Neural cell (in vitro differentiated cells): ENCODE measurements around the gene SFMBT2. TPM values are rescaled to one million over a fixed set of nuclear protein-coding genes. Genes with fewer than 3 reads are reported as not detected.

Experiments
- H2AFZ ChIP-seq: fragments of 200-600, 300-800 bp; sonication (generic), shearing (Covaris generic); 2 replicates; pipeline ENCODE4 v1.6.0; 2014; ENCODE audit warnings: low read depth, mild to moderate bottlenecking, antibody characterized with exemption, low read length, moderate library complexity
- H3F3A ChIP-seq: fragments of 200-600 bp; shearing (Covaris generic); 2 replicates; pipeline ENCODE4 v1.6.1; 2016; ENCODE audit warnings: mild to moderate bottlenecking, moderate library complexity, mixed read lengths, antibody characterized with exemption, low read length; ENCODE audit not compliant: insufficient read depth, poor library complexity, severe bottlenecking
- H3K27ac ChIP-seq: fragments of 200-600, 300-800 bp; sonication (generic), shearing (Covaris generic); 2 replicates; pipeline ENCODE4 v1.5.1; 2014; ENCODE audit warnings: mild to moderate bottlenecking, low read length, moderate library complexity
- H3K27me3 ChIP-seq: fragments of 300-800, 200-600 bp; sonication (generic), shearing (Covaris generic); 2 replicates; pipeline ENCODE4 v1.6.0; 2014; ENCODE audit warnings: mild to moderate bottlenecking, low read depth, low read length, moderate library complexity; ENCODE audit not compliant: insufficient read depth
- H3K36me3 ChIP-seq: fragments of 300-800, 200-600 bp; sonication (generic), shearing (Covaris generic); 2 replicates; pipeline ENCODE4 v1.5.1; 2014; ENCODE audit warnings: mild to moderate bottlenecking, antibody characterized with exemption, low read length, moderate library complexity; ENCODE audit not compliant: insufficient read depth
- H3K4me2 ChIP-seq: fragments of 300-800, 200-600 bp; sonication (generic), shearing (Covaris generic); 2 replicates; pipeline ENCODE4 v1.6.0; 2014; ENCODE audit warnings: mild to moderate bottlenecking, low read length
- H3K4me3 ChIP-seq: fragments of 300-800, 200-600 bp; sonication (generic), shearing (Covaris generic); 2 replicates; pipeline ENCODE4 v1.5.1; 2014; ENCODE audit warnings: mild to moderate bottlenecking, low read length, moderate library complexity
- H3K79me2 ChIP-seq: fragments of 200-600 bp; shearing (Covaris generic); replicated peaks from 2 replicates; pipeline ENCODE4 v1.6.0; 2014; ENCODE audit warnings: mild to moderate bottlenecking, low read length, moderate library complexity; ENCODE audit not compliant: insufficient read depth
- H3K9ac ChIP-seq: fragments of 300-800, 200-600 bp; sonication (generic), shearing (Covaris generic); 2 replicates; pipeline ENCODE4 v1.6.1; 2016; ENCODE audit warnings: mild to moderate bottlenecking, low read length, mixed read lengths
- H3K9me2 ChIP-seq: fragments of 200-600 bp; shearing (Covaris generic); 2 replicates; pipeline ENCODE4 v1.6.1; 2016; ENCODE audit warnings: mild to moderate bottlenecking, low read length, mixed read lengths; ENCODE audit not compliant: insufficient read depth
- H3K9me3 ChIP-seq: fragments of 200-600, 300-800 bp; sonication (generic), shearing (Covaris generic); 2 replicates; pipeline ENCODE4 v1.6.1; 2016; ENCODE audit warnings: mild to moderate bottlenecking, mixed run types, low read length, moderate library complexity, mixed read lengths
- H4K20me1 ChIP-seq: fragments of 200-600 bp; shearing (Covaris generic); 2 replicates; pipeline ENCODE4 v1.6.1; 2016; ENCODE audit warnings: mild to moderate bottlenecking, mixed run types; ENCODE audit not compliant: insufficient read depth
- CTCF ChIP-seq: fragments of 450-650 bp; IDR thresholded peaks from 2 replicates; pipeline ENCODE4 v1.5.1; 2014; ENCODE audit warnings: antibody characterized with exemption, mild to moderate bottlenecking, moderate library complexity; ENCODE audit not compliant: poor library complexity, severe bottlenecking
- EP300 ChIP-seq: fragments of 450-650 bp; conservative IDR thresholded peaks from 2 replicates; pipeline ENCODE4 v1.6.1; 2014; ENCODE audit warnings: antibody characterized with exemption, mild to moderate bottlenecking, moderate library complexity; ENCODE audit not compliant: poor library complexity, severe bottlenecking
- EZH2 ChIP-seq: fragments of 200-600, 300-800 bp; shearing (Covaris generic), sonication (generic); IDR thresholded peaks from 2 replicates; pipeline ENCODE4 v1.6.1; 2014; ENCODE audit warnings: antibody characterized with exemption, low read length, borderline replicate concordance, mild to moderate bottlenecking; ENCODE audit not compliant: insufficient read depth, poor library complexity, severe bottlenecking
- MXI1 ChIP-seq: fragments of 450-650 bp; conservative IDR thresholded peaks from 2 replicates; pipeline ENCODE4 v1.6.1; 2014; ENCODE audit warnings: antibody characterized with exemption, mild to moderate bottlenecking; ENCODE audit not compliant: poor library complexity, severe bottlenecking
- POLR2AphosphoS5 ChIP-seq: IDR thresholded peaks from 2 replicates; pipeline ENCODE4 v1.6.1; 2012
- RAD21 ChIP-seq: fragments of 450-650 bp; conservative IDR thresholded peaks from 2 replicates; pipeline ENCODE4 v1.6.1; 2014; ENCODE audit warnings: antibody characterized with exemption, mild to moderate bottlenecking, moderate library complexity
- REST ChIP-seq: IDR thresholded peaks from 2 replicates; pipeline ENCODE4 v1.6.1; 2012; ENCODE audit warnings: borderline replicate concordance
- SMC3 ChIP-seq: fragments of 450-650 bp; conservative IDR thresholded peaks from 2 replicates; pipeline ENCODE4 v1.6.1; 2014; ENCODE audit warnings: antibody characterized with exemption, mild to moderate bottlenecking, moderate library complexity; ENCODE audit not compliant: poor library complexity
- TAF1 ChIP-seq: IDR thresholded peaks from 2 replicates; pipeline ENCODE4 v1.6.1; 2012; ENCODE audit warnings: low read depth
- polyA plus RNA-seq: library from polyadenylated mRNA; depleted of rRNA; stranded (reverse); fragments of >200 nt; gene quantifications from 2 replicates; pipeline ENCODE4 v1.2.3, GENCODE V29; 2014

SFMBT2 gene
- polyA plus RNA-seq, 1 donor from 2014 or later, result 1.3 TPM

- H4K20me1 ChIP-seq, result no peaks in the 10 kb centered on the region
- H3K27me3 ChIP-seq, result no peaks in the 10 kb centered on the region
- H3K27ac ChIP-seq, result no peak overlapping the region
- no peaks in the 10 kb centered on the region for H3K9me2 ChIP-seq
- H3K4me2 ChIP-seq, result no peak overlapping the region
- TF ChIP-seq SMC3 (no peak), TAF1 (no peak), MXI1 (no peak), CTCF (no peak), REST (no peak), POLR2AphosphoS5 (no peak), RAD21 (no peak), EP300 (no peak), EZH2 (no peak)
- no peaks in the 10 kb centered on the region for H3F3A ChIP-seq
- no peak overlapping the region for H3K9ac ChIP-seq
- H3K4me3 ChIP-seq, result no peak overlapping the region
- H3K36me3 ChIP-seq, result no peaks in the 10 kb centered on the region
- H3K9me3 ChIP-seq, result no peaks in the 10 kb centered on the region
- H2AFZ ChIP-seq, result no peak overlapping the region
- no peaks in the 10 kb centered on the region for H3K79me2 ChIP-seq
These were observed 205.2 kb downstream of the SFMBT2 start for GRCh38 chr10:7205656-7206055.

GRCh38 chr10:7202793-7203355 is 208.0 kb downstream of the SFMBT2 start:
- no peaks in the 10 kb centered on the region for H3K27me3 ChIP-seq

More at GRCh38 chr10:7202793-7203355, 208.0 kb downstream of the SFMBT2 start:
- Histone ChIP-seq H3K4me2 (no peak overlapping the region), H3K4me3 (no peak overlapping the region), H3K27ac (no peak overlapping the region), H4K20me1 (no peaks in the 10 kb centered on the region), H2AFZ (no peak overlapping the region), H3K9me3 (no peaks in the 10 kb centered on the region), H3K79me2 (no peaks in the 10 kb centered on the region), H3K9ac (no peak overlapping the region), H3F3A (no peaks in the 10 kb centered on the region), H3K9me2 (no peaks in the 10 kb centered on the region), H3K36me3 (no peaks in the 10 kb centered on the region)
- no peak for TF ChIP-seq SMC3
